GM18519 (cell line): Measurements from ENCODE around the gene TAS2R39.
A peak's percentile ranks its signal among the peaks of the same experiment; 100 is the strongest.
"Not testable (repeated sequence)": the region's sequence is repeated elsewhere in the genome, so short reads cannot be mapped to it uniquely, and the experiment has no call there.

Experiments used
- ATAC-seq: cut with Tn5 transposase; IDR thresholded peaks from one replicate; pipeline ENCODE4 v1.9.1; 2021; ENCODE audit warnings: mild to moderate bottlenecking, moderate library complexity; ENCODE audit not compliant: unreplicated experiment, low FRiP score

Gene TAS2R39

DNA sequence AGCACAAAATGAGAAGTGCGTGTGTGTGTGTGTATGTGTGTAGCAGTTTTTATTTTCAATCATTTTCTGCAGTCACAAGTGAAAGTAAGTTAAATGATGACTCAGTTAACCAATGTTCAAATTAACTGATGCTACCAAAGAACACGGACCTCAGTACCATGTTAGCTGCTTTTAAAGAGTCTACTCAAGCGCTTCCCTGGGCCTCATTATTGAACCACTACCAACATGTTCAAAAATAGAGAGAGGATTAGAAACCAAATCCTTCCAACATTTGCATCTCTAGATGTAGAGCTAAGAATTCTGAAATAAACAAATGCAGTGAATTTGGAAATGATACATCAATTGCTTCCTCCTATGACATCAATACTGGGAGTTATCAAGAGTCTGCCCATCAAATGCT is at the start of gene TAS2R39:
TAS2R39 (plus strand) TSS at position 396 of the 400 bp plus-strand sequence; CDS start at position 396, 0 bp downstream.
- no peak for ATAC-seq

DNA sequence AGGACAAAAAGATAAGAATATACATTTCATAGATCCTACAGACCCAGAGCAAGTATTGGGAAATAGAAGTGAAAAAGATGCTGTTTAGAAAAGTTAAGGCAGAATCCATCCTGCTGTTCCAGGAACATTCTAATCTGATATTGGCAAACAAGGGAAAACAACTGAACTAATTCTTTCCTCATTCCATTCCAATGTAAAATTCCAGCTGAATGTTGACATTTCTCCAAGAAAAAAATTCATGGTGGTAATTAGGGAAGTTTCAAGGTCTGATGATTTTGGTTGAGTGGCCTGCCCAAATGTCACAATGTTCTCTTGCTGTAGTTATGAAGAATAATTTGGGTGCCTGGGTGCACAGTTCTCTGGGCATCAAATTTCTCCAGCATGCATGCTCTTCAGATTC is 36.1 kb upstream of the TAS2R39 start:
- ATAC-seq: no peak

DNA sequence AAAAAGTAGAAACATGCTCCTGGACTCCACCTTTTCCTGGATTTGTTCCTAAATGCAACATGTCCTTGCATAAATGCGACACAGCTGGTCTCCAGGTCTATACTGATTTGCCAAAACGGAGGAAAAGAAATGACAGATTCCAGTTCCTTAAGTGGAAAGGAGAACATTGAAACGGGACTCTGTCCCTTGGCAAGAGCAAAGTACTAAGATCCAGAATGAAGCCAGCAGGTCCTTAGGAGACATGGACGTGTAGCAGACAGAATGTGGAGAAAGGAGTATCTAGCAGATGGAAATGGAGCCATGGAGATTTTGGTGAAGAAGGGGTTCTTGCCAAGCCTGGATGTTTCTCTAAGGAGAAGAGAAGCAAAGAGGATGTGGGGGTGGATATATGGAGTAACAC is 35.2 kb upstream of the TAS2R39 start:
- no peak for ATAC-seq

DNA sequence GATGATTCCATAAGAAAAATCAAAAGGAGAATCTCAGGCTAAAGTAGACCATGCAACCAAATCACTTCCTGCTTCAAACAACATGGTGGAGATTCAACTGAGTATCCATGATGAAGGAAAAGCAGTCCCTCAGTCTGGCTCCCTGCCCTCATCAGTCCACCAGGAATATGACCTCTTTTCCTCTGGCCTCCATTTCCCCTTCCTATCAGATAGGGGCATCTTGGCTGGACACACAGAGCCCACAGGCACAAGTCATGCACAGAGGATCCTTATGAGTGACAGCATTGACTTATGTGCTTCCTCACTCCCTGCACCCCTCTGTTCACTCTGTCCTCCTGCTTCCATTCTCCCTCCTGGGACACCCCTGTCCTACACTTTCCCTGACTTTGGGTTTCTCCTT is 34.6 kb upstream of the TAS2R39 start:
- no peak for ATAC-seq

DNA sequence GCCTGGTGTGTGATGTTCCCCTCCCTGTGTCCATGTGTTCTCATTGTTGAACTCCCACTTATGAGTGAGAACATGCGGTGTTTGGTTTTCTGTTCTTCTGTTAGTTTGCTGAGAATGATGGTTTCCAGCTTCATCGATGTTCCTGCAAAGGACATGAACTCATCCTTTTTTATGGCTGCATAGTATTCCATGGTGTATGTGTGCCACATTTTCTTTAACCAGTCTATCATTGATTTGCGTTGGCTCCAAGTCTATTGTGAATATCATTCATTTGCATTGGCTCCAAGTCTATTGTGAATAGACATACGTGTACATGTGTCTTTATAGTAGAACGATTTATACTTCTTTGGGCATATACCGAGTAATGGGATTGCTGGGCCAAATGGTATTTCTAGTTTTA is 32.5 kb upstream of the TAS2R39 start:
- ATAC-seq: not testable (repeated sequence)

DNA sequence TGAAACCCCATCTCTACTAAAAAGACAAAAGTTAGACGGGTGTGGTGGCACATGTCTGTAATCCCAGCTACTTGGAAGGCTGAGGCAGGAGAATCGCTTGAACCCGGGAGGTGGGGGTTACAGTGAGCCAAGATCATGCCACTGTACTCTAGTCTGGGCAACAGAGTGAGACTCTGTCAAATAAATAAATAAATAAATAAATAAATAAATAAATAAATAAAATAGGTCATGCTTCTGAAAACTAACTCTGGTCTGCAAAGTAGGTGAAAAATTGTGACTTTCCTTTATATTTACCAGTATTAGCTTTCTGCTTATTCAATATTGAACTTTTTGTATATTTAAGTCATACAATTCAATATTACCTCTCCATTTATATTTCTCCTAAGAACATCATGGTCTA is 24.6 kb upstream of the TAS2R39 start:
- ATAC-seq: not testable (repeated sequence)

DNA sequence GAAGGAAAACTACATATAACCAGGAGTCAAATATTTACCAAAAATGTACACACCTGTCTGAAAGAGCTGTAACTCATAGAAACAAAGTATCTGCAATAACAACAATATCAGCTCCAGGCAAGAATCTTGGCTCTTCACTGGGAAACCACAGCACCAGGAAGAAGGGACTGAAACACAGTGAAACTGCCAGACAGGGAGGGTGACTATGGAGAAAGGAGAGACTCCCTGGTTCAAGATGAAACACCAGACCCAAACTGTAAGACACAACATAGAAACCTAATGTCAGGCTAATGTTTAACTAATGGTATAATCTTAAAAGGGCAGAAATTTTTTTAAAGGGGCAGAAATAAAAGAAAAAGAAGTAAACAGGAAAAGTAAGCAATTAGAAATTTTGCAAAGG is 11.5 kb upstream of the TAS2R39 start:
- ATAC-seq: no peak

DNA sequence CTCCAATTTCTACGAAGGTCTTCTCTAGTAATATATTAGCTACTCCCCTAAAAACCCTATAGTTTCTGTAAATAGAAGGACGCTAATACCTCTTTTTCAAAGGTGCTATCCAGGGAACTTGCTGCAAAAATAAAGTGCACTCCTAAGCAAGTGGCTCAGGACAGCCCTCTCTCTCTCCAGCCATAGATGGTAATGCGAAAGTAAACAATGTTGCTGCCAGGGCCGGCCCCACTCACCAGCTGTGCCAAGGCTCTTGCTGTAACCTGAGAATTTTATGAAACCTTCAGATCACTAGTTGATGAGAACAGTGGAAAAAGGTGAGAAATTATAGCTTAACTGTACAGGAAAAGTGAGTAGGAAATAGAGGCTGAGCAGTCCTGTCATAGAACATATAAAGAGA is 10.9 kb upstream of the TAS2R39 start:
- ATAC-seq: no peak

DNA sequence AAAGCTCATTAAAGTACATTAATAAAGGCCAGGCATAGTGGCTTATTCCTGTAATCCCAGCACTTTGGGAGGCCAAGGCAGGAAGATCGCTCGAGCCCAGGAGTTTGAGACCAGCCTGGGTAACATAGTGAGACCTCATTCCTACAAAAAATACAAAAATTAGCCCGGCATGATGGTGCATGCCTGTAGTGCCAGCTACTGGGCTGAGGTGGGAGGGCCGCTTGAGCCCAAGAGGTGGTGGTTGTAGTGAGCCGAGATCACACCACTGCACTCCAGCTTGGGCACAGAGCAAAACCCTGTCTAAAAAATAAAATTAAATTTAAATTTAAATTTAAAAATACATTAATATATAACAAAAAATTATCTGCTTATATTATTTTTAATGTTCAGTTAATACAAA is 7.1 kb upstream of the TAS2R39 start:
- ATAC-seq: no peak

DNA sequence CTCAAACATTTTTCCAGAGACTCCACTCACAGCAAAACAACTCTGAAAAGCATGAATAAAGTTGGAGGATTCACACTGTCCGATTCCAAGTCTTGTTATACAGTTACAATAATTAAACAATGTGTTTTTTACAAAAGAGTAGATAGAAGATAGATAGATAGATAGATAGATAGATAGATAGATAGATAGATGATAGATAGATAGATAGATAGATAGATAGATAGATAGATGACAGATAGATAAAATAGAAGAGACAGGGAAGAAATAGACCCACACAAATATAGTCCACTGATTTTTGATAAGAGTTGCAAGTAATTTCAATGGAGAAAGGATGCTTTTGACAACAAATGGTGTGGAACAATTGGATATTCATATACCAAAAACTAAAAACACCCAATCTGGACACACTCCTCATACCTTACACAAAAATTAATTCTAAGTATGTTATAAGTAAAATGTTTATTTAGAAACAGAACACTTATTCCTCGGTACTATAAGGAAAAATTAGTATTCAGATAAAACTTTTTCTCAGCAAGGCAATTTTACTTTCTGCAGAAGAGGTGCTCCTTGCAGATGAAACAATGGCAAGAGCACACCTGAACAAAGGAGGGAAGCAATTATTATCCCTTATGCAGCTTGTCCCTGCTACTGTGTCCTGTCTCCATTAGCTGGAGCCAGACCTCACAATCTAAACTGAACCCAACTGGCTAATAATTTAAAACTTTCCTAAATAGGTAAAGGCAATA is 5.7 kb upstream of the TAS2R39 start:
- no peak for ATAC-seq

DNA sequence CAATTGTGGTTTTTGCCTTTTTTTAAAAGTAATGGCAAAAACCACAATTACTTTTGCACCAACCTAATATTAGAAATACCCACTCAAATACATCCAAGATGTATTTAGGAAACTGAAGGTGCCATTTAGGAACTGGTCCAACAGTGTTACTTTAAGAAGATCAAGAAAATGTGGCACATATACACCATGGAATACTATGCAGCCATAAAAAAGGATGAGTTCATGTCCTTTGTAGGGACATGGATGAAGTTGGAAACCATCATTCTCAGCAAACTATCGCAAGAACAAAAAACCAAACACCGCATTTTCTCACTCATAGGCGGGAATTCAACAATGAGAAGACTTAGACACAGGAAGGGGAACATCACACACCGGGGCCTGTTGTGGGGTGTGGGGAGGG is 2.4 kb upstream of the TAS2R39 start:
- not testable (repeated sequence) for ATAC-seq

DNA sequence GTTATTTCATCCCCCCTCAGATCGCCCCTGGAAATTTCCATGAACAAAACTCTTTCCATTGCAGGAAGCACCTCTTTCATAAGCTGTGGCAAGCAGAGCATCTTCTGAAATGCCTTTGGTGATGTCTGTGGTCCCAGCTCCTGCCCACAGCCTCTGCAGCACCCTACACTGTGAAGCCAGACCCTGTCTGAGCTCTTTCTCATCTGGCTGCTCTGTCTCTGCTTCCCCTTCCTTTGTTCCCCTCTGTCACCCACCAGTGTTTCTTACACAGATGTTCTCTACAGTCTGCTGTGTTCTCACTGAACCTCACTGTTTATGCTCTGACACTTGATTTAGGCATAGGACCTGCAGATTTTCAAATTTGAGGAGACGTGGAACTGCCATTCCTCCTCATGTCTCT is 1.9 kb upstream of the TAS2R39 start:
- ATAC-seq: no peak

DNA sequence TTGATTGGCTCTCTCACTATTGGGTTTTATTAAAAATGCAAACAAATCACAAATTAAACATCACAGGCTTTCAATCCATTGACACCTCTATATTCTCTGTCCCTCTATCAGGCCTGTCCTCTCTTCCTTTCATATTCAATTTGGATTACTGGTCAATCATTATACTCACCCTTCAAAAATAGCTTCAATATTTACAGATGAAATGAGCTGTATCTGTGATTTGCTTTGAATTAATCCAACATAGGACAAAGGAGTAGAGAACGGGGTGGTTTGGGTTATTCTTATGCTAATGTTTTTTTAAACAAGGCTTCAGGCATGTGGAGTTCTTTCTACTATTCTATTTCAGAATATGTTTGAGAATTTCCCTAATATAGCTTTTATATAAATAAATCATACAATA is 2.3 kb downstream of the TAS2R39 start:
- no peak for ATAC-seq

DNA sequence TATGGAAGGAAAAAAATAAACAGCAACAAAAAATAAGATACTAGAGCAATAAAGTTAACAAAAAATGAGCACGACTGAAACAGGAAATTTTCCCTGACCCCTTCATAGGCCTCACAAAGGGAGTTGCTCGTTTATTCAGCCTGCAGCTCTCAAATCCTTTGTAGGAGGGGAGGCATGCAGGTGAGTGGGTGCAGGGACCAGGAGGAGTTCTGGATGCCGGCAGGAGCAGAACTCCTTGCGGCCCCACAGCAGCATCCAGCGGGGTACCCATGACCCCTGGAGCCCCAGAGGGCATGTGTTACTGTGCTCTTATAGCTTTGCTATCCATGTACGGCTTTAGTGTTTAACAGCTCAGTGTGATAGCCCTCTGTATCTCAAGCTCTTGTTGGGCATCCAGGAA is 5.8 kb downstream of the TAS2R39 start:
- ATAC-seq: no peak

DNA sequence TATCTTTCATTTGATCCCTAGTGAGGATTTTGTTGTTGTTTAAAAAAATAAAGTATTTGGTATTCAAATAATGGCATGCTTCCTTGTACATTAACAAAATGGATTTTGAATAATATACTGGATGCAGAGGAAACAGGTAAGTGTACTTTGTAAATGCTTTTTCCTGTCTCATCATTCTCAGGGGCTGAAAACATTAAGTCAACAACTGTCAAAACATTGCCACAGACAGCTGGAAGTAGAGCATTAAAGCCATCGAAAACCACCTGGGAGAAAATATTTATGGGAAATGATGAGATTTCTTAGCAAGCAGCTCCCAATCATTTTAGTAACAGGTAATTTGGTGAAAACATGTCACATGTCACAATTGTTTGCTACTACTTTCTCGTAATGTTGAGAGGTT is 10.7 kb downstream of the TAS2R39 start:
- no peak for ATAC-seq

DNA sequence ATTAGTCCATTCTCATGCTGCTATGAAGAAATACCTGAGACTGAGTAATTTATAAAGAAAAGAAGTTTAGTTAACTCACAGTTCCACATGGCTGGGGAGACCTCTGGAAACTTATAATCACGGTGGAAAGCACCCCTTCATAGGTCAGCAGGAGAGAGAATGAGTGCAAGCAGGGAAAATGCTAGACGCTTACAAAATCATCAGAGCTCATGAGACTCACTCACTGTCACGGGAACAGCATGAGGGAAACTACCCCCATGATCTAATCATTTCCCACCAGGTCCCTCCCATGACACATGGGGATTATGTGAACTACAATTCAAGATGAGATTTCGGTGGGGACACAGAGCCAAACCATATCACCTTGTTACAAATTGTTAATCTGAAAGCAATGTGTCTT is 15.8 kb downstream of the TAS2R39 start:
- ATAC-seq: no peak

DNA sequence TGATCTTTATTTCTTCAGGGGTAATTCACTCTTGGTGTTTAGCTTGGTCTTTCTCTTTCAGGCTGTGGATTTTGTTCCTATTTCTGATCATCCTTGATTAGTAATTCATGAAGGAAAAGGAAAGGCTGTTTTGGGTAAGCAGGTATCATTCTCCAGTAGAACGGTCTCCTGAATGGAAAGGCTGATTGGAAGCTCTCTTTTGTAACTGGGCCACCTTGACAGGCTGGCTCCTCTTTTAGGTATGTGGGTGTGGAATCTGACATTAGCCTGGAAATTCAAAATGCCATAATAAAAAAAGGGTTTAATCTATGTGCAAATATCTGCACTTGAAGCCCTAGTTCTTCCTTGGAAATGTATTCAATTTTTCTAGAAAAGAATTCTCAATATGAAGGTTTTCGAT is 18.9 kb downstream of the TAS2R39 start:
- ATAC-seq: no peak

DNA sequence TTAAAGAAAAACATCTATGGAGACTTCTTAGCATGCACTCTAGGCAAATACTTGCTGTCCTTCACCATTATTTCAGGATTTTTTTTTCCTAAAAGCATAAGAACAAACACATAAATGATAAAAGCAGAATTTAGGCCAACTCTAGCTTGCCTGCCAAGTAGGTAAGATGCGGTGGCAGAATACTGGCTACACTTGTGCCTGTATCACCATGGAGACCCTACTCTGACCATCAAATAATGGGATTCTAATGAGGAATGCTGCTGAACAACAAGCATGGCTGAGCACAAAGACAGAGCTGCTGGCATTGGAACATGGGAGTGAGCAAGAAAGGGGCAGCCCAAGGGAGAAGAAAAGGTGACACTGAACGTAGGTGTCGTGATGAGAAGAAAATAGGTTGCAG is 20.2 kb downstream of the TAS2R39 start:
- no peak for ATAC-seq

DNA sequence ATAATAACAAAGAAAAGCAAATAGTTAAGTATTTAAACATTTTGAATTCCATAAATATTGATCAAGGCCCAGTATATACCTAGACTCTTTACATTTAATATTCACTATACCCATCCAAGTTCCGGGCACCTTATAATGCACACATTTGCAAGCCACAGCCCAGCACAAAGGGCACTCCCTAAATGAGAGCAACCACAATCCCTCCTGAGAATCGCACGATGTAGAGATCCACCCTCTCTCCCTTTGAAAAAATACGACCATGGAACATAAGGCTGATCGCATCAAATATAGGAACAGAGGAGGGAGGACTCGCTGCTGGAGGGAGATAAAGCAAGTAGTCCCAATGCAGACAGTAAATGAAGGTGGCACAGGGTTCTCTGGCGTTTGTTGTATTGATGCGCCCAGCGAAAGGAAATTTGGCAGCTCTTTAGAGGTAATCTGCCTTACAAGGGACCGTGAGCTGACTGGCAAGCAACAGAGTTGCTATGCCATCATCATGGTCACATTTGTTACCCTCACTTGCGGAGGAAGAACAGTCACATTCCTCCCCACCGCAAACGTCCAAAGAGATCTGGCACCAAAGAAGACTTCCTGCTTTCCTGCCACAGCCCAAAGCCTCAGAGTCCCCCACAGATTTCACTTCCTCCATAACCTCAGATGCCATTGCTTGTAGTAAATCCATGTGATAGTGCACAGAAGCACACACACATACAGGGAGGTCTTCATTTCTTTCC is 22.5 kb downstream of the TAS2R39 start:
- peak; percentile 85 for ATAC-seq

DNA sequence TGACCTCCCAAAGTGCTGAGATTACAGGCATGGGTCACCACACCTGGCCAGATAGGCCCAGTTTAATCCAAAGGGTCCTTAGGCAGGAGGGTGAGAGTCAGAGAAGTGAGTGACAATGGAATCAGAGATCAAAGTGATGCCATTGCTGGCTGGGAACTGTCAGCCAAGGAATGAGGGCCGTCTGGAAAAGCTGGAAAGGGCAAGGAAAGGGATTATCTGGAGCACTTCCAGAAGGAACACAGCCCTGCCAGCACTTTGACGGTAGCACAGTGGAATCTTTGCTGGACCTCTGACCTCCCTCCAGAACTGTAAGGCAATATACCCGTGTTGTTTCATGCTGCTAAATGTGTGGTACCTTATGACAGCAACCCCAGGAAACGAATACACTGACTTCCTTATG is 27.3 kb downstream of the TAS2R39 start:
- no peak for ATAC-seq

DNA sequence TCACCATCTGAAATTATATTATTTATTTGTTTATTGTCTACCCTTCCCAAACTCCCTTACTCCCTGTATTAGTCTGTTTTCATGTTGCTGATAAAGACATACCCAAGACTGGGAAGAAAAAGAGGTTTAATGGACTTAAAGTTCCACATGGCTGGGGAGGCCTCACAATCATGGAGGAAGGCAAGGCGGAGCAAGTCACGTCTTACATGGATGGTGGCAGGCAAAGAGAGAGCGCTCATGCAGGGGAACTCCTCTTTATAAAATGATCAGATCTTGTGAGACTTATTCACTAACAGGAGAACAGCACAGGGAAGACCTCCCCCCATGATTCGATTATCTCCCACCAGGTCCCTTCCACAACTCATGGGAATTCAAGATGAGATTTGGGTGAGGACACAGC is 30.3 kb downstream of the TAS2R39 start:
- not testable (repeated sequence) for ATAC-seq
